Daoy (cell line): ENCODE data around the gene ARMS2. TPM values are rescaled to one million over a fixed set of nuclear protein-coding genes. Genes with fewer than 3 reads are reported as not detected.

Source experiments
- DNase-seq: peaks from one replicate; pipeline ENCODE4 v3.0.0-alpha.2; 2015; ENCODE audit warnings: low read depth
- total RNA-seq: library from RNA; depleted of rRNA; stranded (reverse); fragments of >200 nt; shearing (Covaris generic); gene quantifications from 2 replicates; pipeline ENCODE4 v1.2.3, GENCODE V29; 2014

ARMS2 gene
- total RNA-seq, 1 experiment from 2014 or later, result not detected

DNA sequence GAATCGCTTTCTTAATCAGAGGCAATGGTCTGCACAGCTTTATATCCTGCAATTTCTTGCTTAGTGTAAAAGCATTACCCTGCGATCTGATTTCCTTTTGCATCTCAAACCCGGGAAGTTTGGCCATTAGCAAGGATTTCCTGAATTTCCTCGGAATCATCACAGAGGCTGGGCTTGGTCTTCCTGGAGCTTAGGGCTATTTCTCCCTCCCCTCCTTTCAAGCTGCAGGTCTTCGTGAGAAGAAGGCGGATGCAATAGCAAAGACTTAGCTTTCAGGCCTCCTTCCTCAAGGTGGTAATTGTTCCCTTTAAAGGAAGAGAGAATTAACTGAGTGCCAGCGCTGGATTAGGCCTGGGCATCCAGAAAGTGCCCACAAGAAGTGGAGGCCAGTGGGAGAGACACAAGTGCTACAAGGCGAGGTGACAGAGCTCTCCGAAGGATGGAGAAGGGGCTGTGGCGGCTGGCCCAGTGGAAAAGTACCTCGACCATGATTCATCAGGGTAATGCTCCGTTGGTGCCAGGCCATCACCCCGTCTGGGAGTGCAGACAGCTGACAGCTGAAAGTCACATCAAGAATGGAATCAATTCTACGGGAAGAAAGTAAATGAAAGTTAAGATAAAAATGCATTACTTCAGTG, 4.0 kb upstream of the ARMS2 start:
- DNase-seq, result no peak

DNA sequence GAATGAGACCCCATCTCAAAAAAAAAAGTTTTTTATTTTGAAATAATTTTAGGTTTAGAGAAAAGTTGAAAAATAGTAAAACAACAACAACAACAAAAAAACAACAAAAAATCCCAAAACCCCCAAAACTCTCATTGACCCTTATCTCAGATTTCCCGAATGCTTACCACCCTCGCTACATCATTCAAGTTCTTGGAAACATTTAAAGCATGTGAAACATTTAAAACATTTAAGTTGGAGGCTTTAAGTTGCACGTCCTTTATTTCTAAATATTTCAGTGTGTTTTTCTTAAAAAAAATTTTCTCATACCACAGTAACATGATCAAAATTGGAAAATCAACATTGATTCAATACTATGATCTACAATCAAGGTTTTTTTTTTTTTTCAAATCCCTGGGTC, 382 bp upstream of the ARMS2 start:
- no peak for DNase-seq

DNA sequence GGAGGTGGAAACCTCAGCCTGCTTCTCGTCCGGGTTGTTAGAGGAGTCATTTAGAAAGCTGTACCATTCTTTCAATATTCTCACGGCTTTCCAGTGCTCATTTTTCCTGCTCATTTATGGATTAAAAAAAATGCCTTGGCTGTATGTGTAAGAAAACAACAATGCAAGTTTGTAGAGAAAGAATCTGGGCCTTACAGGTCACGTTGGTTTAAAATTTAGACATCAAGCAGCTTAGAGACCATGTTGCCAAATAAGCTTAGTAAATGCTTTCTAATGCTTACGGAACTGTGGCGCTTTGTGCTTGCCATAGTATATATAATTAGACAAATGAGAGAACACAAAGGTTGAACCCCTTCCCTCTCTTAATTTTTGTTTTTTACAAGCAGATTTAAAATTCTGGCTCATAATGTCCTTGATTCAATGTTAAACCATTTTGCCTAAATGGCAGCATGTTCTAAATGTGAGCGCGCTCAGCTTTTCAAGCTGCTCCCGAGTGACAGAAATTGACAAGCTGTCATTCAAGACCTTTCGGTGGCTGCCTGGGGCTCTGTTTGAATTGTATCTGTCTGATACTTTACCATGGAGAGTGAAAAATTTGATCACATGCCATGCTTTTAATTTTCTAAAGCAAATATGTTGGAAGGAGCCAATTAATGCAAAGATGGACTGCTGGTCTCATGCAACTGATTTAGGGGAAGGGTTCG, 1.1 kb downstream of the ARMS2 start:
- DNase-seq, result no peak

DNA sequence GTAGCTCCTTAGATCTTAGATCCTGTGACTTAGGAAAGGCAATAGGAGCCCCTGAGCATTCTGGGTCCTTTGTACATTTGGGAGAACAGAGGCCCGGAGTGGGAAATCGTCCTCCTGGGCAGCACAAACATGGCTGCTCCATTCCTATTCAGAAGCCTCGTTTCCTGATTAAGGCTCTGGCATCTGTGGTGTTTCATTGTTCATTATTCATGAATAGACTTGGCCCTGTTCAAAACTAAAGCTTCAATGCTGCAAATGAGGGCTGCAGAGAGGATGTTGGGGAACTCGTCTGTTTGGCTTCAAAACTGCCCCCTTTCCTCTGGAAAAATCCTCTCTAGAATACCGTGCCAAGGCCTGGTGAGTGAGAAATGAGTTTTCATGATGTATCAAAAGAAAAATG, 3.5 kb downstream of the ARMS2 start:
- DNase-seq, result no peak

DNA sequence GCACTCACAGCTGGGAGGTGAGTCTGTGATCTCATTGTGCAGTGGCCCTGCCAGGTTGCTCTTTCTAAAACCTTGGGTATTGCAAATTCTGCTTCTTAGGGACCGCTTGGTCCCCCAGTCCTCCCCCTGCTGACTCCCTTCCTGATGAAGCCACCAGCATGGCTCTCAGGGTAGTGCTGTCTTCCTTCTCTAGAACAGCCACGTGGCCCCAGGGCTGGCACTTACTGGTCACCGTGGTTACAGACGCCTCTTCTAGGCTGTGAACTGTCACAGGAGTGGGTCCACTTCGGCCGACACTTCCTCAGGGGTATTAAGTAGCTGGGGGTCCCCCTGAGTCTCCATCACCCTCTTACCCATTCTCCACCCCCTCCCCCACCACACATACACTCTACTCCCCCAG, 4.2 kb downstream of the ARMS2 start:
- DNase-seq, result no peak

DNA sequence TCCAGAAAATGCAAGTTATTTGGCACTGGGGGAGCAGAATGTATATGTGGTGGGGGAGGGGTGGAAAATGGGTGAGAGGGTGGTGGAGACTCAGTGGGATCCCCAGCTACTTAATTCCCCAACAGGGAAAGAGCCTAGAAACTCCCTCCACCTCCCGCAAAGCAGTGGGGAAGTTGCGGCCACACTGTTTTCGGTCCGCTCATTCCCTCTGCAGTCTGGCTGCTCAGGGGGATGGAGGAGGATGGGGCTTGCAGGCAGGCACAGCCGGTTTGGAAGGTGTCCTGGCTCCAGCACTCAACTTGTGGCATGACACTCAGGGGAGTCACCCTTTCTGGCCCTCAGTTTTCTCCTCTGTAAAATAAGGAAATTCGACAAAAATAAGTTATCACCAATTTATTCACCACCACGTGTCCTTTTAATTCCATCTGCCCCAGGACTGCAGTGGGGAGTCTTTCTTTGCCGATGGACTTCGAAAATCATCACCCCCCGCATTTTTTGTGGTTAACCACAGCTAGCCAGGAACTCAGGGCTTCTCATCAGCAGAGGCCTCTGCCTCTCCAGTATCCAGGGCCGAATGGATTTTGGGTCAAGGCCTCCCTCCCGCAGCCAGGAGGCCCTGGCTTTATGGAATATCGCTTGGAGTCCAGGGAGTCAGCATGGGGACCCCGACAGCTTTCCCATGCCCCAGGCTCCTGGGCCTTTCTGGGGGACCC, 5.3 kb downstream of the ARMS2 start:
- peak; percentile 35 for DNase-seq

DNA sequence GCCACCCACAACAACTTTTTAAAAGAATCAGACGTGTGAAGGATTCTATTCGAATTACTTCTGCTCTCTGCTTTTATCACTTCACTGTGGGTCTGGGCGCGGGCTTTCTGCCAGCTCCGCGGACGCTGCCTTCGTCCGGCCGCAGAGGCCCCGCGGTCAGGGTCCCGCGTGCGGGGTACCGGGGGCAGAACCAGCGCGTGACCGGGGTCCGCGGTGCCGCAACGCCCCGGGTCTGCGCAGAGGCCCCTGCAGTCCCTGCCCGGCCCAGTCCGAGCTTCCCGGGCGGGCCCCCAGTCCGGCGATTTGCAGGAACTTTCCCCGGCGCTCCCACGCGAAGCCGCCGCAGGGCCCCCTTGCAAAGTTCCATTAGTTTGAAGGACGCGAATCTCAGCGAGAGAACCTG, 6.4 kb downstream of the ARMS2 start:
- DNase-seq, result no peak

DNA sequence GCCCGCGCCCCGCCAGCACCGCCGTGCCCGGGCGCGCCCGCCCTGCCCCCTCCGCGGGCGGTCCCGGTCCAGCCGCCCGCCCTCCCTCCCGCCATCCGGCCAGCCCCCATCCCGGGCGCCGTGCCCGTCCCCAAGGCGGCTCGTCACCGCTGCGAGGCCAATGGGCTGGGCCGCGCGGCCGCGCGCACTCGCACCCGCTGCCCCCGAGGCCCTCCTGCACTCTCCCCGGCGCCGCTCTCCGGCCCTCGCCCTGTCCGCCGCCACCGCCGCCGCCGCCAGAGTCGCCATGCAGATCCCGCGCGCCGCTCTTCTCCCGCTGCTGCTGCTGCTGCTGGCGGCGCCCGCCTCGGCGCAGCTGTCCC, 6.9 kb downstream of the ARMS2 start, which contains the start of gene HTRA1:
TSS of gene HTRA1 (plus strand) at position 187 of the 362 bp plus-strand sequence. CDS start at position 287, 100 bp downstream.
- peak; percentile 74 for DNase-seq

DNA sequence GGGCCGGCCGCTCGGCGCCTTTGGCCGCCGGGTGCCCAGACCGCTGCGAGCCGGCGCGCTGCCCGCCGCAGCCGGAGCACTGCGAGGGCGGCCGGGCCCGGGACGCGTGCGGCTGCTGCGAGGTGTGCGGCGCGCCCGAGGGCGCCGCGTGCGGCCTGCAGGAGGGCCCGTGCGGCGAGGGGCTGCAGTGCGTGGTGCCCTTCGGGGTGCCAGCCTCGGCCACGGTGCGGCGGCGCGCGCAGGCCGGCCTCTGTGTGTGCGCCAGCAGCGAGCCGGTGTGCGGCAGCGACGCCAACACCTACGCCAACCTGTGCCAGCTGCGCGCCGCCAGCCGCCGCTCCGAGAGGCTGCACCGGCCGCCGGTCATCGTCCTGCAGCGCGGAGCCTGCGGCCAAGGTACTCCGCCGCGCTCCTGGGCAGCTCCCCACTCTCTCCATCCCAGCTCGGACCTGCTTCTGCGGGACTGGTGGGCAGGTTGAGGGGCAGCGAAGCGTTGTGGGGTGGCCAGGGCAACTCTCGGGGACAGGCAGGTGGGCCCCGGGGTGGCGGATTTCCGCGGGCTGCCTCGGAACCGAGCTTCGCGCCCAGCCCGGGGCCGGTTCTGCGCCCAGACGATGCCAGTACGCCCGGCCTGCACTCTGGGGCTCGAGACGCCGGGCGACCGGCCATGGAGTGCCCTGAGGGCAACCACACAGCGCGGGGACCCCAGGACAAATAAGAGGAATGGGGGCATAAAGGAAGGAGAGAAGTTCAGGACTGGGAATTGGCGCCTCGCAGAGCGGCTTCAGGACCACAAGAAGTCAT, 7.5 kb downstream of the ARMS2 start:
- peak; percentile 34 for DNase-seq

DNA sequence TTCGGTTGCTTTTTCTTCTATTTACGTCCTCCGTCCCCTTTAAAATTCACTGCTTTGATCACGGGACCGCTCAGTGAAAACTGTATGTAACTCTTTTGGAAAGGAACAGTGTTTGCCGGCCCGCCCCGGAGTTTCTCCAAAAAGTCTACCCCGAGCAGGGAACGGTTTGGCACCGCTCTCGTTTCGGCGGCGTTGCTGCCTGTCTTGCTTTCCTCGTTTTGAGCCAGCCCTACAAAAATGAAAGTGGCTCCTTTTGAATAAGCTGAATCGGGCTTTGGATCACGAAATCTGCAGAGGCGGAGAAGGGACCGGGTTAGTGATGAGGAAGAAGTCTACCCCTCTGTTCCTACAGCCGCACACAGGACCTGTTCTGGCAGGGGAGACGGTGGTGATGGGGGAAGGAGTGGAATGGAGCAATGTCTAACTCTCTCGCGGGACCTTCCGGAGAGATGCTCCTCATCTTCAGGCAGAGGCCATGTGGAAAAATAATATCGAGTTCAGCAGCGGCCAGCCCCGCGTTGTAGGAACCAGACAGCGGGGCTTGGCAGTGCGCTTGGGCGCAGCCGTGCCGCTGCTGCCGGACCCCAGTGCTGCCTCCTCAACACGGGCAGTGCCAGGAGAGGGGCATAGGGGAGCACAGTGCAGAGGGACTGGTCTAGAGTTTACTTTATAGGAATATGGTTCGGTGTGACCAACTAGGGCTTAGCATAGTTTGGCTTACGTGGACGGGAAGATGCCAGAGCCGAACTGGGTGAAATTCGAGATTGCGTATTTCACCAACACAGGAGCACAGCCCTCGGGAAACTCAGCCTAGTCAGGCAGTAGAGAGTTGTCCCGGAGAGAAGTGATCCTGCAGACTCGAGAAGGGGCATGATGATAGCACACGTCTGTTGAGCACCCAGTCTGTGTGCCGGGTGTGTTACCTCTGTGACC, 8.3 kb downstream of the ARMS2 start:
- DNase-seq, result peak; percentile 32

DNA sequence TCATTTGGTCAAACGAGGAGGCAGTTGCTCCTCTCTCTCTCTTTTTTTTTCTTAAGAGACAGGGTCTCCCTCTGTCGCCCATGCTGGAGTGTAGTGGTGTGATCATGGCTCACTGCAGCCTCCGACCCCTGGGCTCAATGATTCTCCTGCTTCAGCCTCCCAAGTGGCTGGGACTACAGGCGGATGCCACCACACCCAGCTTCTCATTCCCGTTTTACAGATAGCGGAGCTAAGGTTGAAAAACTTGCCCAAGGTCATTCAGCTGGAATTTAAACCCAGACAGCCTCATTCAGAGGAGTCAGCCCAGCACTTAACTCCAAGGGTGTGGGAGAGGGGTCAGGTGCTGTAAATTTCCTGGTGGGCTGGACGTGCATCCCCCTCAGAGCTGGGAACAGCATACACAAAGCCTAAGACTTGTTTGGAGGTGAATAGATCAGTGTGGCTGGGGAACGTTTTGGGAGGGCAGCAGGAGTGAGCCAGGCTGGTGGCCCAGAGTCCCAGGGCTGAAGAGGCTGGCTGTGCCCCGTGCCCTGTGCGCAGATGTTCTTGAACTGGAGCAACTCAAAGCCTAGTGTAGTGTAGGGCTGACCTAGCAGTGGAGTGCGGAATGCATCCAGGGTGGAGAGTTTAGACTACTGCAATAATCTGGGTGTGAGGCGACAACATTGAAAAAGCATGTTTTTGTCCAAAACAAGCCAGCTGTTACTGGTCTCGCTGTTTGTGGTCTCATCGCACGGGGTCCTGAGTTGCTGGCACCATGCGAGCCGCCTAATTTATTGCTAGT, 9.2 kb downstream of the ARMS2 start:
- no peak for DNase-seq

DNA sequence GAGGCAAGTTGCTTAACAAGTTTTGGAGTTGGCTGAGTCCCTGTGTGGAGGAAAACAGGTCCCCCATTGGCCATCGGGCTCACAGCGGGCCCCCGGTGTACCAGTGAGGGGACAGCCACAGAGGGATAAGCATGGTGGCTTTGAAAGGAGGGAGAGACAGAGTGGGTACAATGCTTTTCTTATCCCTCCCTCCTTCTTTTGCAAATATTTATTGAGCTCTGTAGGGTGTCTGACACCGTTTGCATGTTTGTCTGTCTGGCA, 9.7 kb downstream of the ARMS2 start:
- DNase-seq, result no peak

DNA sequence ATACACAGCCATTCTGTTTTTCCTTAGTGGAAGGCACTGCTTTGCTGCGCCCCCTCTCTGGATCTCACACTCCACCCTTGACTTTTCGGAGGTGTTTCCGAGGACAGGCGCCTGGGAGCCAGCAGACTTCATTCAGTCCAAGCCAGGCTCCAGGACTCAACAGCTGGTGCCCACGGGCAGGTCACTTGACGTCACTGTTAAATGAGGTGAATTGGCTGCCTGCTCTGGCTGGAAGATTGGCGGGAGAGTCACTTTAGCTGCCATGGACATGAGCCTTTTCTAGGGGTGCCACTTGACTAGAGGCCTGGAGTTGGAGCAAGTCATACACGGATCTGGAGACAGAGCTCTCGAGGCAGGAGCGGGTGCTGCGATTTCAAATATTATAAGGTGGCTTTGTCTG, 10.1 kb downstream of the ARMS2 start:
- DNase-seq, result no peak

DNA sequence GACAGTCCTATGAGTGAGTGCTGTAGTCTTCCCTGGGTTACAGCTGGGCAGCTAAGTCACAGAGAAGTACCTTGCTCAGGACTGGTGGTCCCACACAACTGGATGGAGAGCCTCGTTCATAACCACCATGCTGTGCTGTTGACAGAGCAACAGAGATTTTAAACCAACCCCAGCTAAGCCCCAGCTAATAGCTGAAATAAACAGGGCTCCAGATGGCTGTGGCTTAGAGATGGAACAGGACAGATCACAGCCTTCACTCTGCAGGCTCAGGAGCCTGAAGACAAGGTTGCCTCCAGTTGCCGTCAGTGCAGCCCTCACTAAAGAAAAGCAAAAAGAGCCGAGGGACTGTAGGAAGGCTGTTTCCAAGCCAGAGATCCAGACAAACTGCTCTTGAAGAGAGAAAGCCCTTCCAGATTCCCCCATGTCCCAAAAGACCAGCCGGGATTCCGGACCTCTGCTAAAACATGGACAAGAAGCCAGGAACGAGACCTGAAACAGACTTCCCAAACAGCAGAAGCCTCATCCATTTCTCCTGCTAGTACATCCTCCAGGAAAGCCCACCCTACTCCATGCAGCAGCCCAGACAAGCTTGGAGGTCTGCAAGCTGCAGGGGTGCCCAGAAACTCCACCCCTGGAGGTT, 11.1 kb downstream of the ARMS2 start:
- no peak for DNase-seq

DNA sequence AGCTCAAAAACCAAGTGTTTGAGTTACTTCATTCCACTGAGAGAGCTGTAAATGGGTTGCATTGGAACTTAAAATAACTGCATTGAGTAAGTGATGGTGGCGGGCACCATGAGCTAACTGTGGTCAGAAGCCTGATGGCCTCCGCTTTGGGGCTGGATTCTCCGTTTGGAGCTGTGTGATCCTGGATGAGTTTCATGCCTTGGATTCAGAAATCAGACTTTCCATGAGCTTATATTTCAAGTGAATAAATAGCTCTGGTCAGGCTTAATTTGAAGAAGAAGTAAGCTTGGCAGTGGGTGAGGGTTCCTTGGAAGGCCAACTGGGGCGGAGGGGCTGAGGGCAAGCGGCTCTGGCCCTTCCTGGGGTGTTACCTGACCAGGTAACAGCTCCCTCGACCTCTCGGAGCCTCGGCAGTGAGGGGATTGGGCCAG, 12.5 kb downstream of the ARMS2 start:
- DNase-seq, result no peak

DNA sequence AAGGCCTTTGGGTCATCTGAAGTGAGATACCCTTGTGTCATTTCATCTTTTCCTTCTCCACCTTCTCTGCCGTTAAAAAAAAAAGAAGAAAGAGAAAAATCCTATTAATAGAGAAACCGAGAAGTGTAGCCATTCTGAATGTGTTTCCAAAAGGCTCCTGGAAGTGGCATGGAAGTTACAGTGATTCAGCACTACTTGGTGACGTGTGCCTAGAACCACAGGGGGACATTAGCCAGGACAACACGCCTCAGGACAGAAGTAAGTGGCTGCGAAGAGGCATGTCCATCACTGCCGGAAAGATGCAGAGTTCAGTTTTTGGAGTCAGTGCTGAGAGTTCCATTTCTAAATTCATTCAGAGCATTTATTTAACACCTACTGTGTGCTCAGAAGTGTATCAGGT, 13.2 kb downstream of the ARMS2 start:
- no peak for DNase-seq

DNA sequence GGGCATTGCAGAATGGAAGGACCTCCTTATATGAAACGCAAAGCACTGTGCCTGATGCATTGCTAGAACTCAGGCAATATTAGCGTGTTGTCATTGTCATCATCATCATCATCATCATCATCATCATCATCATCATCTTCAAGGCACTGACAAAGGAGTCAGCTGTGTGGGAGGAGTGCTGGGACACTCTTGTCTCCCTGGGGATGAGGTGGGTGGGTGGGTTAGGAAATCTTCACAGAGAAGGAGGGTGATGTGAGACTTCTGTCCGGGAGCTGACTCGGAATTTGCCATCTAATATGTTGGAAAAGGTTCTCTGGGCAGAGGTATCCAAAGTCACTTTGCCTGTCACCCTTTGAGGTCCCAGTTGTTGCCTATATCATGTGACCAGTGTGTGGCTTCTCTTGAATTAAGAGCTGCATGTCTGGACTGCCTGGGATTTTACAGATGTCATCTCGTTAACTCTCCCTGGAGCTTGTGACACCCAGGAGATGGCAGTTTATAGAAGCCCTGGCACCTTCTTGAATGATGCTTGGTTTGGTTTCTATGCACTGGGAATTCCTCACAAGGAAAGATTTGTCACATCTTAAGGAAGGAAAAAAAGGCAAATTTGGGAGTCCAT, 14.0 kb downstream of the ARMS2 start:
- no peak for DNase-seq

DNA sequence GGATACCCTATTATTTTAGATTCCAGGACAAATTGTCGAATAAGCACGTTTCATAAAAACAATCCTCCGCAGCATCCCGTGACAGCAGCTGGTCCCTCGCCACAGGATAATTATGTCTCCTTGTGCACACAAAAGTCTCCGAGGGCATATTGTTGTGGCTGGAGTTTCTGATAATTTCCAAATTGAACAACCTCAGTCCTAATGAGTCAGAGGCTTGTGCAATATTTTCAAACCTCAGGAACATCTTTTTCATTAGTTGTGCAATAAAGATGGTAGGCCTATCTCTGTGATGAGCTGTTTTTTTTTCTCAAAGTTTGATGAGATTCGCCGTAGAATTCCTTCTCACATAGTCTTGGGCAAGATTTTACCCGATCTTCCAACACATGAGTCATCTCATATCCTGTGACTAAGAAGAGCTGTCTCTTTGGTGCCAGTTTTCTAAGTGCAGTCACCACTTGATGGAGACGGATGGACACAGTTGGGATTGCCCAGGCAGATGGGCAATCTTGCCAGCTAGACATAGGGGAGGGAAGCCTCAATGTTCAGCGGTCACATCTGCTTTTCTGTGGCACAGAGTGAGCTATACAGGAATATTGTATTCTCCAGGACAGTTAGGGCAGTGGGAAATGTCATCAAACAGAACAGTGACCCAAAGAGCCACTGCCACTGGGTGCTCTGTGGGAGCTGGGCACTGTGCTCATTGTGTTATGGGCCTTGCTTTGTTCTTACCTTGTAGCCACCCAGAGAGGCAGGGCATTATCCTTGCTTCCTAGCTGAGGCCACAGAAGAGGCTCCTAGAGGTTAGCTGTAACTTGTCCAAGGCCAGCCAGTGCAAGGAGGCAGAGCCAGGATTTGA, 14.7 kb downstream of the ARMS2 start:
- peak; percentile 82 for DNase-seq

DNA sequence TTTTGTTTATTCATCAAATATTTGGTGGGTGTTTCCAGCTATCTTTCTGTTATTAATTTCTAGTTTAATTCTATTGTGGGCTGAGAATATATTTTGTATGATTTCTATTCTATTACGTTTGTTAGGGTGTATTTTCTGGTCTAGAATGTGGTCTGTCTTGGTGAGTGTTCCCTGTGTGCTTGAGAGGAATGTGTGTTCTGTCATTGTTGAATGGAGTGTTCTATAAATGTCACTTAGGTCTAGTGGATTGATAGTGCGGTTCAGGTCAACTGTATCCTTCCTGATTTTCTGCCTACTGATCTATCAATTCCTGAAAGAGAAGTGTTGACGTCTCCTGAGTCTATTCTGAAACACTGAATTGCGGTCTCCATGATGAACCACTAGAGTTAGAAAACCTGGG, 15.4 kb downstream of the ARMS2 start:
- DNase-seq, result no peak
